Esophagus muscularis mucosa (tissue), 4 donors: ENCODE data around the gene NRCAM.

ENCODE experiments used
- CTCF ChIP-seq, 3 experiments: fragments of 200-600 bp in 2 of 3; fragments of 450-650 bp in 1 of 3; sonication (generic) in 2 of 3; IDR thresholded peaks; one replicate each; pipeline ENCODE4 v1.5.1; 2017 to 2019; ENCODE audit warnings: antibody characterized with exemption in 3 of 3, mild to moderate bottlenecking in 2 of 3, moderate library complexity in 1 of 3
- EP300 ChIP-seq: sonication (generic); formaldehyde crosslinking; IDR thresholded peaks from one replicate; pipeline ENCODE4 v1.6.1; 2017; ENCODE audit warnings: antibody characterized with exemption
- POLR2A ChIP-seq: fragments of 450-650 bp; IDR thresholded peaks from one replicate; pipeline ENCODE4 v1.6.1; 2017; ENCODE audit warnings: antibody characterized with exemption, moderate library complexity, mild to moderate bottlenecking, low read depth
- POLR2AphosphoS5 ChIP-seq, 2 donors: sonication (generic); formaldehyde crosslinking; IDR thresholded peaks; one replicate each; pipeline ENCODE4 v1.6.1; 2017; ENCODE audit warnings: antibody characterized with exemption in 2 of 2

GRCh38 chr7:108146070-108146842, 310.0 kb downstream of the NRCAM start:
- TF ChIP-seq CTCF (IDR thresholded peaks at IDR 0.05) (peak; percentile 86 to 95 (median 92)), POLR2AphosphoS5 (IDR thresholded peaks at IDR 0.05) (peak; percentile 39 to 52), POLR2A (no peak), EP300 (no peak)
